Measurements from ENCODE around the gene DHPS. TPM values are rescaled to one million over a fixed set of nuclear protein-coding genes. Genes with fewer than 3 reads are reported as not detected.

Gene DHPS
- total RNA-seq, 1 donor from 2014 or later, result 106 TPM

DNA sequence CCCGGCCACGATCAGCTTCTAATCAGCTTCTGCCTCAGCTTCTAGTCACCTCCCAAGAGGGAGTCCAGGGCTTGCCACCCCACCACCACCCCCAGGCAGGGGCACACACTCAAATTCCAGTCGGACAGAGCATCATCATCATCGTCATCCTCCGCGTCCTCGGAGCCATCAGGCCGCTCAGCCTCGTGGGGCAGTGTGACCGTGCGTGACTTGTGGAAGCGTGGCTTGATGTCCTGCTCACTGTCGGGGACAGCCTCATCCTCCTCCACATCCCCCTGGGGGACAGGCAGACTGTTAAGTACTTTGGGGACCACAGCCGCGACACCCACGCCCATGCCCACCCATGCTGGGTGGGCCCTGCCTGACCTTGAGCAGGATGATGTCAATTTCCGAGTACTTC, 29.5 kb upstream of the DHPS start:
- no peak overlapping the region for H3K4me3 Mint-ChIP-seq (ENCODE audit: low read depth)
- H3K4me1 Mint-ChIP-seq (ENCODE audit: low read depth), result no peaks in the 10 kb centered on the region
- TF ChIP-seq, protein P1, sequence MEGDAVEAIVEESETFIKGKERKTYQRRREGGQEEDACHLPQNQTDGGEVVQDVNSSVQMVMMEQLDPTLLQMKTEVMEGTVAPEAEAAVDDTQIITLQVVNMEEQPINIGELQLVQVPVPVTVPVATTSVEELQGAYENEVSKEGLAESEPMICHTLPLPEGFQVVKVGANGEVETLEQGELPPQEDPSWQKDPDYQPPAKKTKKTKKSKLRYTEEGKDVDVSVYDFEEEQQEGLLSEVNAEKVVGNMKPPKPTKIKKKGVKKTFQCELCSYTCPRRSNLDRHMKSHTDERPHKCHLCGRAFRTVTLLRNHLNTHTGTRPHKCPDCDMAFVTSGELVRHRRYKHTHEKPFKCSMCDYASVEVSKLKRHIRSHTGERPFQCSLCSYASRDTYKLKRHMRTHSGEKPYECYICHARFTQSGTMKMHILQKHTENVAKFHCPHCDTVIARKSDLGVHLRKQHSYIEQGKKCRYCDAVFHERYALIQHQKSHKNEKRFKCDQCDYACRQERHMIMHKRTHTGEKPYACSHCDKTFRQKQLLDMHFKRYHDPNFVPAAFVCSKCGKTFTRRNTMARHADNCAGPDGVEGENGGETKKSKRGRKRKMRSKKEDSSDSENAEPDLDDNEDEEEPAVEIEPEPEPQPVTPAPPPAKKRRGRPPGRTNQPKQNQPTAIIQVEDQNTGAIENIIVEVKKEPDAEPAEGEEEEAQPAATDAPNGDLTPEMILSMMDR (IDR thresholded peaks at IDR 0.05; ENCODE audit: unreplicated experiment), result no peak
- no peaks in the 10 kb centered on the region for H3K27me3 Mint-ChIP-seq
- no peak overlapping the region for H3K27ac Mint-ChIP-seq
- peaks cover 32% of the 10 kb centered on the region for H3K36me3 Mint-ChIP-seq (ENCODE audit: insufficient read depth)
- no peak for DNase-seq (ENCODE audit: low spot score, unreplicated experiment)
- no peaks in the 10 kb centered on the region for H3K9me3 Mint-ChIP-seq (ENCODE audit: low read depth)

DNA sequence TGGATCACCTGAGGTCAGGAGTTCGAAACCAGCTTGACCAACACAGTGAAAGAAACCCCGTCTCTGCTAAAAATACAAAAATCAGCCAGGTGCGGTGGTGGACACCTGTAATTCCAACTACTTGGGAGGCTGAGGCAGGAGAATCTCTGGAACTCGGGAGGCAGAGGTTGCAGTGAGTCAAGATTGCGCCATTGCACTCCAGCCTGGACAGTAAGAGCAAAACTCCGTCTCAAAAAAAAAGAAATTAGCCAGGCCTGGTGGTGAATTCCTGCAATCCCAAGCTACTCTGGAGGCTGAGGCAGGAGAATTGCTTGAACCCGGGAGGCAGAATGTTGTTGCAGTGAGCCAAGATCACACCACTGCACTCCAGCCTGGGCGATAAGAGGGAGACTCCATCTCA, 27.0 kb upstream of the DHPS start:
- H3K9me3 Mint-ChIP-seq (ENCODE audit: low read depth), result no peaks in the 10 kb centered on the region
- no peak overlapping the region for H3K4me3 Mint-ChIP-seq (ENCODE audit: low read depth)
- H3K4me1 Mint-ChIP-seq (ENCODE audit: low read depth), result no peaks in the 10 kb centered on the region
- peaks cover 32% of the 10 kb centered on the region for H3K36me3 Mint-ChIP-seq (ENCODE audit: insufficient read depth)
- no peak for DNase-seq (ENCODE audit: low spot score, unreplicated experiment)
- H3K27ac Mint-ChIP-seq, result no peak overlapping the region
- no peaks in the 10 kb centered on the region for H3K27me3 Mint-ChIP-seq
- TF ChIP-seq, protein P1 (IDR thresholded peaks at IDR 0.05; ENCODE audit: unreplicated experiment), result no peak

GRCh38 chr19:12706332-12706718, 24.6 kb upstream of the DHPS start:
- TF ChIP-seq, protein P1 (IDR thresholded peaks at IDR 0.05; ENCODE audit: unreplicated experiment), result no peak
- Mint-ChIP-seq H3K4me1 (ENCODE audit: low read depth) (no peaks in the 10 kb centered on the region), H3K9me3 (ENCODE audit: low read depth) (no peaks in the 10 kb centered on the region), H3K4me3 (ENCODE audit: low read depth) (no peak overlapping the region), H3K27ac (no peak overlapping the region), H3K36me3 (ENCODE audit: insufficient read depth) (peaks cover 31% of the 10 kb centered on the region), H3K27me3 (no peaks in the 10 kb centered on the region)
- no peak for DNase-seq (ENCODE audit: low spot score, unreplicated experiment)

DNA sequence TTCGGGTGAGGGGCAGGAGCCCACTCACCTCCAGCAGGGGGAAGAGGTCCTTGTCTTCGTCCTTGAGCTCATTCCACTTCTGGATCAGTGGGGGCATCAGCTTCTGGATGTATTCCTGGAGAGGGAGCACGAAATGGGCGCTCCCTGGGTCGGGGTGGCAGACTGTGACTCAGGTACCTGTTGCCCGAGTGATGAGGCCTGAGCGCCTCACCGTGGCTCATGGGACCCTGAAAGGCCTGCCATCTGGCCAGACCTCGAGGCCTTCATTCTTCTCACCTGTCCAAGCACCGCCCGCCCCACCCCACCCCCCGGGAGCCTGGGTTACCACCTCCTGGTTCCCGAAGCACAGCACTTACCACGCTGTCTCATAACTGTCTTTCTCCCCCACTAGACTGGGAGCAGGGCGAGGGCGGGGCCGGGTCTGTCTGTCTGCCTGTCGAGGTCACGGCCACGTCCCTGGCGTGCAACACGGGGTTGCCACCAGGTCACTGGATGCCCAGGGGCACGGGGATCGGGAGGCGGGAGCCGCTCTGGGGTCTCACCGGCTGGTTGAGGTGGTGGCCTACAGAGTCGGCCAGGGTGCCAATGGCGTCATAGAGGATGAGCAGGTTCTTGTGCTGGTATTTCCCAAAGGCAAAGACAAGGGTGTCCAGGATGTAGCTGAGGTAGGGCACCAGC, 24.1 kb upstream of the DHPS start:
- Mint-ChIP-seq H3K9me3 (ENCODE audit: low read depth) (no peaks in the 10 kb centered on the region), H3K36me3 (ENCODE audit: insufficient read depth) (peaks cover 32% of the 10 kb centered on the region), H3K27ac (no peak overlapping the region), H3K4me3 (ENCODE audit: low read depth) (no peak overlapping the region), H3K4me1 (ENCODE audit: low read depth) (no peaks in the 10 kb centered on the region), H3K27me3 (no peaks in the 10 kb centered on the region)
- DNase-seq (ENCODE audit: low spot score, unreplicated experiment), result no peak
- TF ChIP-seq, protein P1 (IDR thresholded peaks at IDR 0.05; ENCODE audit: unreplicated experiment), result no peak

GRCh38 chr19:12705169-12705568, 23.5 kb upstream of the DHPS start:
- H3K36me3 Mint-ChIP-seq (ENCODE audit: insufficient read depth), result peaks cover 25% of the 10 kb centered on the region
- no peaks in the 10 kb centered on the region for H3K27me3 Mint-ChIP-seq
- TF ChIP-seq, protein P1 (IDR thresholded peaks at IDR 0.05; ENCODE audit: unreplicated experiment), result no peak
- DNase-seq (ENCODE audit: low spot score, unreplicated experiment), result no peak
- no peak overlapping the region for H3K4me3 Mint-ChIP-seq (ENCODE audit: low read depth)
- H3K4me1 Mint-ChIP-seq (ENCODE audit: low read depth), result no peaks in the 10 kb centered on the region
- H3K9me3 Mint-ChIP-seq (ENCODE audit: low read depth), result no peaks in the 10 kb centered on the region
- no peak overlapping the region for H3K27ac Mint-ChIP-seq

All from progenitor cell of endocrine pancreas (in vitro differentiated cells).